AG10803 (cell line): Measurements from ENCODE around the gene SETD5.

Experiments
- DNase-seq: peaks from one replicate; pipeline ENCODE4 v3.0.0; 2010; ENCODE audit warnings: low read depth
- H3K4me3 ChIP-seq: 2 replicates; pipeline ENCODE4 v1.5.1; 2011; ENCODE audit warnings: mild to moderate bottlenecking, low read length, control low read depth
- CTCF ChIP-seq: conservative IDR thresholded peaks from 2 replicates; pipeline ENCODE4 v1.5.1; 2011; ENCODE audit warnings: mild to moderate bottlenecking, low read length, control low read depth, inconsistent platforms

Gene SETD5

GRCh38 chr3:9411302-9411701 is 13.9 kb downstream of the SETD5 start:
- DNase-seq = no peak

GRCh38 chr3:9412293-9412692 is 14.9 kb downstream of the SETD5 start:
- DNase-seq = no peak
- H3K4me3 ChIP-seq = no peak overlapping the region
- TF ChIP-seq CTCF = no peak

More at GRCh38 chr3:9411302-9411701, 13.9 kb downstream of the SETD5 start:
- TF ChIP-seq CTCF = no peak
- no peak overlapping the region for H3K4me3 ChIP-seq

- TF ChIP-seq CTCF = no peak
- no peak overlapping the region for H3K4me3 ChIP-seq
- DNase-seq = no peak
Observed at GRCh38 chr3:9414826-9415225, 17.4 kb downstream of the SETD5 start.

- no peak for DNase-seq
- no peak for TF ChIP-seq CTCF
- H3K4me3 ChIP-seq = no peak overlapping the region
Observed at GRCh38 chr3:9415485-9416138, 18.2 kb downstream of the SETD5 start.

GRCh38 chr3:9416139-9416780 is 18.8 kb downstream of the SETD5 start:
- H3K4me3 ChIP-seq = no peak overlapping the region
- no peak for TF ChIP-seq CTCF

GRCh38 chr3:9420850-9421549 is 23.6 kb downstream of the SETD5 start:
- no peak overlapping the region for H3K4me3 ChIP-seq
- peak; percentile 38 for DNase-seq
- no peak for TF ChIP-seq CTCF

More at GRCh38 chr3:9416139-9416780, 18.8 kb downstream of the SETD5 start:
- peak; percentile 71 for DNase-seq
